OCI-LY7 (cell line): ENCODE measurements around the gene MARK4. TPM values are rescaled to one million over a fixed set of nuclear protein-coding genes. Genes with fewer than 3 reads are reported as not detected.

Experiments
- BruUV-seq: library from RNA; stranded (reverse); fragments of 400-500 nt; replicated peaks from 2 replicates; lab custom pipeline; 2021; lab: Mats Ljungman, UMichigan
- CTCF ChIA-PET: fragments of 300-600 bp; sonication (Branson Sonifier 250); formaldehyde crosslinking; loops from one replicate; lab custom pipeline; 2022; ENCODE audit warnings: antibody characterized with exemption; ENCODE audit not compliant: unreplicated experiment; lab: Charles Lee
- POLR2A ChIA-PET: fragments of 300-600 bp; sonication (Branson Sonifier 250); formaldehyde crosslinking; loops from one replicate; lab custom pipeline; 2022; ENCODE audit warnings: antibody characterized with exemption; lab: Charles Lee
- DNase-seq: peaks from one replicate; pipeline ENCODE4 v3.0.0-alpha.2; 2015; ENCODE audit warnings: low spot score
- H2AFZ ChIP-seq: fragments of 200-600 bp; sonication (generic), shearing (Covaris generic); 2 replicates; pipeline ENCODE4 v1.6.1; 2014; ENCODE audit warnings: mild to moderate bottlenecking, antibody characterized with exemption, low read length, moderate library complexity
- H3K27ac ChIP-seq: fragments of 200-600 bp; sonication (generic); 2 replicates; pipeline ENCODE4 v1.5.1; 2014; ENCODE audit warnings: mixed run types, low read depth, mild to moderate bottlenecking, moderate library complexity, low read length, inconsistent platforms; ENCODE audit not compliant: poor library complexity, severe bottlenecking
- H3K36me3 ChIP-seq: fragments of 200-600 bp; sonication (generic); 2 replicates; pipeline ENCODE4 v1.6.1; 2014; ENCODE audit warnings: mild to moderate bottlenecking, antibody characterized with exemption, low read length, moderate library complexity, mixed read lengths; ENCODE audit not compliant: insufficient read depth
- H3K4me1 ChIP-seq: fragments of 200-600 bp; sonication (generic); 2 replicates; pipeline ENCODE4 v1.5.1; 2014; ENCODE audit warnings: mild to moderate bottlenecking, low read length; ENCODE audit not compliant: insufficient read depth, poor library complexity, severe bottlenecking
- H3K4me2 ChIP-seq: fragments of 200-600 bp; sonication (generic); 2 replicates; pipeline ENCODE4 v1.6.1; 2014; ENCODE audit warnings: mild to moderate bottlenecking, low read length
- H3K4me3 ChIP-seq: fragments of 200-600 bp; sonication (generic); 2 replicates; pipeline ENCODE4 v1.5.1; 2014; ENCODE audit warnings: mild to moderate bottlenecking, low read depth, low read length; ENCODE audit not compliant: poor library complexity, severe bottlenecking
- H3K79me2 ChIP-seq: fragments of 200-600 bp; sonication (generic); 2 replicates; pipeline ENCODE4 v1.6.1; 2016; ENCODE audit warnings: low read depth, mild to moderate bottlenecking, low read length, moderate library complexity, mixed read lengths; ENCODE audit not compliant: insufficient read depth
- H3K9me2 ChIP-seq: fragments of 200-600 bp; sonication (generic); 2 replicates; pipeline ENCODE4 v1.6.1; 2016; ENCODE audit warnings: mild to moderate bottlenecking, low read length, mixed read lengths; ENCODE audit not compliant: insufficient read depth
- H3K9me3 ChIP-seq: fragments of 200-600 bp; sonication (generic); 2 replicates; pipeline ENCODE4 v1.6.1; 2014; ENCODE audit warnings: mild to moderate bottlenecking, mixed run types, low read length, mixed read lengths
- H4K20me1 ChIP-seq: fragments of 200-600 bp; sonication (generic); 2 replicates; pipeline ENCODE4 v1.6.1; 2014; ENCODE audit warnings: mild to moderate bottlenecking, antibody characterized with exemption, low read length, moderate library complexity, mixed read lengths; ENCODE audit not compliant: insufficient read depth
- CTCF ChIP-seq: fragments of 200-600 bp; sonication (generic); conservative IDR thresholded peaks from 2 replicates; pipeline ENCODE4 v1.5.1; 2014; ENCODE audit warnings: mild to moderate bottlenecking, antibody characterized with exemption, low read length, moderate library complexity, mixed read lengths
- EZH2phosphoT487 ChIP-seq: fragments of 200-600 bp; sonication (generic); IDR thresholded peaks from 2 replicates; pipeline ENCODE4 v1.6.1; 2018; ENCODE audit warnings: low read depth, borderline replicate concordance, mild to moderate bottlenecking, mixed run types, antibody characterized with exemption, low read length, moderate library complexity, mixed read lengths
- intact Hi-C: fragments of 100-400 bp; cut with micrococcal nuclease; formaldehyde crosslinking; loops from one replicate; pipeline ENCODE4 v1.10.0; 2022; ENCODE audit not compliant: unreplicated experiment
- total RNA-seq, 2 experiments: library from RNA; depleted of rRNA in 1 of 2; stranded (reverse); fragments of >200 nt in 1 of 2; shearing (Covaris generic) in 1 of 2; gene quantifications; 2 replicates each; pipeline ENCODE4 v1.2.3, GENCODE V29; 2014 to 2022

Gene MARK4
- total RNA-seq, 2 experiments from 2014 or later: 14.2 to 24.5 TPM

DNA sequence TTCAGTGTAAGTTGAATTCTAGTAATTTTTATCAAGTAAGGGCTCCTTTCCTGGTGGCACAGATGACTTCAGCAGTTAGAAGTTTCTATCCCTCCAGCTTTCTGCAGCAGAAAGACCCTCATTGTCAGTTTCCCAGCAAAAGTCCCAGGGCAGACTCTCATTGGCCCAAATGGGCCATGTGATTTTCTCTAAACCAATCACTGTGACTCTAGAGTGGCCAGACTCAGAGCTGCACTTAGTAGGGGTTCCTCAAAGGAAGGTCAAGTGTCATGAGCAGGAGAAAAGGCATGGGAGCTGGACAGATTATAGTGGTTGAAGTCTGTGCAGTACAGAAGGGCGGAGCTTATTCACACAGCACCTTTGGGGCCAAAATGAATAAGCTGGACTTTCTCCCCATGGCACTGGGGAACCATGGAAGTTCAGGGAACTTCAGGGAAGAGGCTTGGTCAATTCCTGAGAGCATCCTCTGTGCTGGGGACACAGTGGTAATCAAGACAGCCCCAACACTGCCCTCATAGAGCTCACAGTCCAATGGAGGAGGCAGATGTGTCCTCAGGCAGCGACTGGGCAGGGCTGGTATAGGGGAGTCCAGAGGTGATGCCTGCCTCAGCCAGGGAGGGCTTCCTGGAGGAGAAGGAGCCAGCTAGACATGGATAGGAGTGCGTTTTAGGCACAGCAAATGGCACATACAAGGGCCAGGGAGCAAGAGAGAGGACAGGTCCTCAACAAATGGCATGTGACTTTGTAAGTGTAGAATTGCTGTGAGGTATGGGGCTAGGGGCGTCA lies 53.3 kb downstream of the MARK4 start:
- Histone ChIP-seq H3K4me2 (no peak overlapping the region), H2AFZ (no peak overlapping the region), H3K36me3 (peaks cover 6% of the 10 kb centered on the region; the same call in 1 of the 2 replicates), H3K9me2 (no peaks in the 10 kb centered on the region), H3K9me3 (no peaks in the 10 kb centered on the region), H3K27ac (no peak overlapping the region), H3K79me2 (no peaks in the 10 kb centered on the region), H3K4me1 (peaks cover 8% of the 10 kb centered on the region), H4K20me1 (no peaks in the 10 kb centered on the region), H3K4me3 (no peak overlapping the region)
- ChIA-PET CTCF (no interaction called here), POLR2A (interaction anchor here (1.1 kb wide), 1 partner anchor 19 kb away, joined by 3 read pairs; no protein-coding TSS in a partner anchor)
- BruUV-seq: no TSS peak
- intact Hi-C loops: no loop called here
- no peak for DNase-seq
- TF ChIP-seq EZH2phosphoT487 (no peak), CTCF (no peak)

GRCh38 chr19:45305007-45305406 lies 53.9 kb downstream of the MARK4 start:
- Histone ChIP-seq H3K36me3 (peaks cover 6% of the 10 kb centered on the region; the same call in 1 of the 2 replicates), H3K4me1 (peaks cover 8% of the 10 kb centered on the region), H4K20me1 (no peaks in the 10 kb centered on the region), H2AFZ (no peak overlapping the region), H3K9me3 (no peaks in the 10 kb centered on the region), H3K4me2 (no peak overlapping the region), H3K4me3 (no peak overlapping the region), H3K27ac (no peak overlapping the region), H3K79me2 (no peaks in the 10 kb centered on the region), H3K9me2 (no peaks in the 10 kb centered on the region)
- BruUV-seq: no TSS peak
- DNase-seq: no peak
- ChIA-PET POLR2A (no interaction called here), CTCF (no interaction called here)
- no peak for TF ChIP-seq CTCF
- no peak for TF ChIP-seq EZH2phosphoT487
- intact Hi-C loops: no loop called here

DNA sequence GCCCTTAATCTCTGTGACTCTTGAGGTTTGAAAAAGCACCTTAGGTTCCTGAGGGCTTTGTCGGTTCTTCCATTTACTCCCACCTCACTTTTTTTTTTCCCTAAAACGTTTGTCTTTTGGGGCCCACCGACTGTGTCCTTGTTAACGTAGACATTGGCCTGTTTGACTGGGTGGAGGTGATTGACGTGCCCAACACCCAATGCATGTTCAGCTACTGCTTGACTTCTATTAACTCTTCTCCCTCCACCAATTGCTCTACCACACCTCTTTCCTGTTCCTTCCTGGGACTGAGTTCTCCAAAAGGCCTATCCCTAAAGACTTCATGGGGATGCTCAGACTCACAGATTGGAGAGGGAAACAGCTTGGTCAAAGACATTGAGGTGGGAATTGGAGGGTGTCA lies 54.4 kb downstream of the MARK4 start:
- Histone ChIP-seq H3K4me3 (no peak overlapping the region), H3K36me3 (peaks cover 4% of the 10 kb centered on the region; the same call in 1 of the 2 replicates), H3K27ac (no peak overlapping the region), H4K20me1 (no peaks in the 10 kb centered on the region), H3K9me3 (no peaks in the 10 kb centered on the region), H3K79me2 (no peaks in the 10 kb centered on the region), H2AFZ (no peak overlapping the region), H3K4me2 (no peak overlapping the region), H3K9me2 (no peaks in the 10 kb centered on the region), H3K4me1 (peaks cover 7% of the 10 kb centered on the region)
- CTCF ChIA-PET: no interaction called here
- POLR2A ChIA-PET: no interaction called here
- BruUV-seq: no TSS peak
- intact Hi-C loops: no loop called here
- TF ChIP-seq EZH2phosphoT487: no peak
- TF ChIP-seq CTCF: no peak
- no peak for DNase-seq
